GM12878 (cell line): ENCODE results near the gene TMEM255B. TPM values are rescaled to one million over a fixed set of nuclear protein-coding genes. Genes with fewer than 3 reads are reported as not detected.

Source experiments
- ATAC-seq: fragments of 200-7000 bp; cut with Tn5 transposase; 3 replicates; pipeline ENCODE4 v1.9.1; 2020; ENCODE audit warnings: mild to moderate bottlenecking, moderate library complexity
- BruUV-seq: library from RNA; stranded (reverse); fragments of 400-500 nt; replicated peaks from 2 replicates; lab custom pipeline; 2021; lab: Mats Ljungman, UMichigan
- CTCF ChIA-PET: fragments of 300-600 bp; sonication (Branson Sonifier 250); formaldehyde crosslinking; extraction: SDS; loops from one replicate; lab custom pipeline; 2021; ENCODE audit warnings: inconsistent platforms; lab: Yijun Ruan, JAX
- POLR2A ChIA-PET: fragments of 350-600 bp; formaldehyde crosslinking; extraction: SDS; loops from one replicate; lab custom pipeline; 2021; ENCODE audit warnings: inconsistent platforms; lab: Charles Lee
- RAD21 ChIA-PET: fragments of 300-600 bp; sonication (Branson Sonifier 250); formaldehyde crosslinking; loops from one replicate; lab custom pipeline; 2023; ENCODE audit warnings: antibody characterized with exemption; ENCODE audit not compliant: unreplicated experiment; lab: Charles Lee
- SMC1A ChIA-PET: fragments of 300-600 bp; sonication (Branson Sonifier 250); formaldehyde crosslinking; loops from one replicate; lab custom pipeline; 2023; ENCODE audit not compliant: unreplicated experiment, uncharacterized antibody; lab: Charles Lee
- DNase-seq: peaks from one replicate; pipeline ENCODE4 v3.0.0-alpha.2; 2011; ENCODE audit warnings: low read depth, low spot score
- FAIRE-seq: peaks from 3 replicates; lab custom pipeline; 2011; peaks lifted over from hg19 to GRCh38; lab: Jason Lieb, UNC
- H2AFZ ChIP-seq: 2 replicates; pipeline ENCODE4 v1.6.0; 2011; ENCODE audit warnings: low read depth, low read length, control low read depth; ENCODE audit not compliant: control insufficient read depth
- H3K27ac ChIP-seq: 2 replicates; pipeline ENCODE4 v1.5.1; 2011; ENCODE audit warnings: control low read depth; ENCODE audit not compliant: control insufficient read depth, insufficient read depth
- H3K27me3 ChIP-seq, 2 experiments: replicated peaks in 1 of 2; 2 replicates each; pipeline versions ENCODE4 v1.6.0 to v1.6.1; 2011; ENCODE audit warnings: low read length in 1 of 2; ENCODE audit not compliant: control insufficient read depth in 2 of 2, insufficient read depth in 2 of 2
- H3K36me3 ChIP-seq, 2 experiments: 2 replicates each; pipeline ENCODE4 v1.5.1; 2011; ENCODE audit warnings: low read length in 1 of 2; ENCODE audit not compliant: control insufficient read depth in 2 of 2, insufficient read depth in 2 of 2
- H3K4me1 ChIP-seq: 2 replicates; pipeline ENCODE4 v1.6.1; 2011; ENCODE audit warnings: mild to moderate bottlenecking, low read length, moderate library complexity, mixed read lengths; ENCODE audit not compliant: control insufficient read depth, insufficient read depth
- H3K4me2 ChIP-seq: 2 replicates; pipeline ENCODE4 v1.6.0; 2011; ENCODE audit warnings: control low read depth; ENCODE audit not compliant: control insufficient read depth, insufficient read depth
- H3K4me3 ChIP-seq: fragments of 200-600 bp; sonication (generic); 2 replicates; pipeline ENCODE4 v1.5.1; 2016
- H3K79me2 ChIP-seq: 2 replicates; pipeline ENCODE4 v1.6.0; 2011; ENCODE audit warnings: low read length; ENCODE audit not compliant: control insufficient read depth, insufficient read depth
- H3K9ac ChIP-seq: 2 replicates; pipeline ENCODE4 v1.8.0; 2011; ENCODE audit warnings: low read length, control low read depth, mixed read lengths; ENCODE audit not compliant: control insufficient read depth, insufficient read depth
- H3K9me3 ChIP-seq: replicated peaks from 3 replicates; pipeline ENCODE4 v1.5.1; 2011; ENCODE audit warnings: mild to moderate bottlenecking, low read length; ENCODE audit not compliant: control insufficient read depth, insufficient read depth
- H4K20me1 ChIP-seq: 2 replicates; pipeline ENCODE4 v1.6.0; 2011; ENCODE audit not compliant: control insufficient read depth, insufficient read depth
- BACH1 ChIP-seq: fragments of 450-650 bp; IDR thresholded peaks from 2 replicates; pipeline ENCODE4 v1.6.1; 2017; ENCODE audit warnings: mild to moderate bottlenecking, borderline replicate concordance
- HDAC6 ChIP-seq: fragments of 200-600 bp; sonication (generic); IDR thresholded peaks from one replicate; pipeline ENCODE4 v1.8.0; 2017; ENCODE audit warnings: antibody characterized with exemption; ENCODE audit not compliant: unreplicated experiment
- KLF5 ChIP-seq: fragments of 450-650 bp; IDR thresholded peaks from 2 replicates; pipeline ENCODE4 v1.6.1; 2014; ENCODE audit warnings: mild to moderate bottlenecking; ENCODE audit not compliant: partially characterized antibody
- MEF2B ChIP-seq: fragments of 450-650 bp; IDR thresholded peaks from 2 replicates; pipeline ENCODE4 v1.6.1; 2018; ENCODE audit warnings: mild to moderate bottlenecking, moderate library complexity; ENCODE audit not compliant: partially characterized antibody, poor library complexity, severe bottlenecking
- MYC ChIP-seq: IDR thresholded peaks from 2 replicates; pipeline ENCODE4 v1.6.1; 2011; ENCODE audit warnings: mild to moderate bottlenecking, low read length, moderate library complexity, inconsistent platforms; ENCODE audit not compliant: insufficient read depth, insufficient replicate concordance, insufficient read length, severe bottlenecking
- NR2F1 ChIP-seq: fragments of 450-650 bp; conservative IDR thresholded peaks from 2 replicates; pipeline ENCODE4 v1.6.1; 2017; ENCODE audit warnings: mild to moderate bottlenecking
- PKNOX1 ChIP-seq: fragments of 450-650 bp; IDR thresholded peaks from 2 replicates; pipeline ENCODE4 v1.6.1; 2016; ENCODE audit warnings: mild to moderate bottlenecking
- RFX5 ChIP-seq: IDR thresholded peaks from 2 replicates; pipeline ENCODE4 v1.6.1; 2011; ENCODE audit warnings: low read depth, low read length, improper control_type of control experiment
- YBX1 ChIP-seq: fragments of 450-650 bp; IDR thresholded peaks from 2 replicates; pipeline ENCODE4 v1.6.1; 2016; ENCODE audit warnings: antibody characterized with exemption
- WGBS: methylation state at CpG from one replicate; pipeline ENCODE4 v1.1.6; 2016; ENCODE audit warnings: low lambda C conversion rate; ENCODE audit not compliant: insufficient replicate concordance, insufficient coverage; ENCODE audit errors: missing lambda C conversion rate; 5-methylcytosine and 5-hydroxymethylcytosine counted together
- in situ Hi-C: fragments of 300-500 bp; cut with MboI; formaldehyde crosslinking; loops from 9 replicates; pipeline ENCODE4 v1.14.3; 2018; ENCODE audit warnings: mixed read lengths
- intact Hi-C: fragments of 100-400 bp; cut with micrococcal nuclease; formaldehyde crosslinking; loops from one replicate; pipeline ENCODE4 v1.14.2; 2022; ENCODE audit not compliant: unreplicated experiment
- polyA plus RNA-seq, 11 experiments: library from polyadenylated mRNA; depleted of rRNA in 4 of 11; unstranded in 6 of 11; stranded (reverse) in 5 of 11; fragments of >200 nt; fragmentation: Nextera tagmentation in 4 of 11; fragmentation: Illumina TruSeq in 1 of 11; extraction: Ambion mirVana in 4 of 11; extraction: Trizol in 1 of 11; gene quantifications; 1 replicate in 1 of 11; 2 replicates in 10 of 11; pipeline versions ENCODE4 v1.2.1 to v1.2.3, GENCODE V29; 2011 to 2016; ENCODE audit warnings: inconsistent platforms in 2 of 11, missing spikeins in 2 of 11, low read depth in 1 of 11
- total RNA-seq, 4 experiments: library from RNA; depleted of rRNA in 3 of 4; stranded (reverse); fragments of >200 nt in 3 of 4; fragmentation: Illumina TruSeq in 1 of 4; extraction: Trizol in 1 of 4; gene quantifications; 2 replicates each; pipeline versions ENCODE4 v1.2.1 to v1.2.3, GENCODE V29; 2013 to 2021
- TF ChIP-seq, protein P1 (sequence below): IDR thresholded peaks from 2 replicates; pipeline ENCODE4 v1.6.1; 2012; ENCODE audit warnings: low read depth, low read length, improper control_type of control experiment
- TF ChIP-seq, protein P2 (sequence below): IDR thresholded peaks from 2 replicates; pipeline ENCODE4 v1.6.1; 2011; ENCODE audit warnings: mild to moderate bottlenecking, low read depth, low read length, moderate library complexity; ENCODE audit not compliant: insufficient replicate concordance
- TF ChIP-seq, protein P3 (sequence below): fragments of 450-650 bp; IDR thresholded peaks from 2 replicates; pipeline ENCODE4 v1.6.1; 2017; ENCODE audit warnings: borderline replicate concordance
- TF ChIP-seq, protein P4 (sequence below): fragments of 450-650 bp; formaldehyde crosslinking; IDR thresholded peaks from 2 replicates; pipeline ENCODE4 v1.5.0; 2022; ENCODE audit warnings: mild to moderate bottlenecking, missing genetic modification characterization
- TF ChIP-seq, protein P5 (sequence below): IDR thresholded peaks from 2 replicates; pipeline ENCODE4 v1.6.1; 2011; ENCODE audit warnings: borderline replicate concordance, low read depth, mild to moderate bottlenecking, moderate library complexity, low read length; ENCODE audit not compliant: insufficient read depth, poor library complexity, severe bottlenecking

TMEM255B gene
- total and polyA plus RNA-seq, 10 of the 15 experiments (the other 5 are each of a cell fraction or from before 2014, with no cell fraction given): 0.04 to 0.62 (median 0.13) TPM; not detected in 3

GRCh38 chr13:113746671-113747070 lies 12.4 kb upstream of the TMEM255B start:
- Histone ChIP-seq H3K4me2 (no peak overlapping the region), H3K27me3 (no peaks in the 10 kb centered on the region), H3K79me2 (no peaks in the 10 kb centered on the region), H4K20me1 (no peaks in the 10 kb centered on the region), H3K4me1 (no peaks in the 10 kb centered on the region), H3K27ac (no peak overlapping the region), H2AFZ (no peak overlapping the region), H3K9me3 (no peaks in the 10 kb centered on the region; the same call in 2 of the 3 replicates), H3K9ac (no peak overlapping the region), H3K36me3 (no peaks in the 10 kb centered on the region), H3K4me3 (no peak overlapping the region)
- DNase-seq (no peak), ATAC-seq (no peak), FAIRE-seq (no peak)
- ChIA-PET POLR2A (no interaction called here), CTCF (no interaction called here), RAD21 (no interaction called here), SMC1A (no interaction called here)
- in situ Hi-C loops: no loop called here
- WGBS: 50% methylated on average over 12 of the region's 12 CpGs
- intact Hi-C loops: no loop called here
- no TSS peak for BruUV-seq
- TF ChIP-seq, protein P1, sequence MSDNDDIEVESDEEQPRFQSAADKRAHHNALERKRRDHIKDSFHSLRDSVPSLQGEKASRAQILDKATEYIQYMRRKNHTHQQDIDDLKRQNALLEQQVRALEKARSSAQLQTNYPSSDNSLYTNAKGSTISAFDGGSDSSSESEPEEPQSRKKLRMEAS: no peak
- TF ChIP-seq KLF5: no peak
- TF ChIP-seq, protein P2, sequence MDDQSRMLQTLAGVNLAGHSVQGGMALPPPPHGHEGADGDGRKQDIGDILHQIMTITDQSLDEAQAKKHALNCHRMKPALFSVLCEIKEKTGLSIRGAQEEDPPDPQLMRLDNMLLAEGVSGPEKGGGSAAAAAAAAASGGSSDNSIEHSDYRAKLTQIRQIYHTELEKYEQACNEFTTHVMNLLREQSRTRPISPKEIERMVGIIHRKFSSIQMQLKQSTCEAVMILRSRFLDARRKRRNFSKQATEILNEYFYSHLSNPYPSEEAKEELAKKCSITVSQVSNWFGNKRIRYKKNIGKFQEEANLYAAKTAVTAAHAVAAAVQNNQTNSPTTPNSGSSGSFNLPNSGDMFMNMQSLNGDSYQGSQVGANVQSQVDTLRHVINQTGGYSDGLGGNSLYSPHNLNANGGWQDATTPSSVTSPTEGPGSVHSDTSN: no peak
- no peak for TF ChIP-seq MYC
- TF ChIP-seq BACH1: no peak
- no peak for TF ChIP-seq PKNOX1
- TF ChIP-seq, protein P3, sequence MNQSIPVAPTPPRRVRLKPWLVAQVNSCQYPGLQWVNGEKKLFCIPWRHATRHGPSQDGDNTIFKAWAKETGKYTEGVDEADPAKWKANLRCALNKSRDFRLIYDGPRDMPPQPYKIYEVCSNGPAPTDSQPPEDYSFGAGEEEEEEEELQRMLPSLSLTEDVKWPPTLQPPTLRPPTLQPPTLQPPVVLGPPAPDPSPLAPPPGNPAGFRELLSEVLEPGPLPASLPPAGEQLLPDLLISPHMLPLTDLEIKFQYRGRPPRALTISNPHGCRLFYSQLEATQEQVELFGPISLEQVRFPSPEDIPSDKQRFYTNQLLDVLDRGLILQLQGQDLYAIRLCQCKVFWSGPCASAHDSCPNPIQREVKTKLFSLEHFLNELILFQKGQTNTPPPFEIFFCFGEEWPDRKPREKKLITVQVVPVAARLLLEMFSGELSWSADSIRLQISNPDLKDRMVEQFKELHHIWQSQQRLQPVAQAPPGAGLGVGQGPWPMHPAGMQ: no peak
- TF ChIP-seq, protein P4, sequence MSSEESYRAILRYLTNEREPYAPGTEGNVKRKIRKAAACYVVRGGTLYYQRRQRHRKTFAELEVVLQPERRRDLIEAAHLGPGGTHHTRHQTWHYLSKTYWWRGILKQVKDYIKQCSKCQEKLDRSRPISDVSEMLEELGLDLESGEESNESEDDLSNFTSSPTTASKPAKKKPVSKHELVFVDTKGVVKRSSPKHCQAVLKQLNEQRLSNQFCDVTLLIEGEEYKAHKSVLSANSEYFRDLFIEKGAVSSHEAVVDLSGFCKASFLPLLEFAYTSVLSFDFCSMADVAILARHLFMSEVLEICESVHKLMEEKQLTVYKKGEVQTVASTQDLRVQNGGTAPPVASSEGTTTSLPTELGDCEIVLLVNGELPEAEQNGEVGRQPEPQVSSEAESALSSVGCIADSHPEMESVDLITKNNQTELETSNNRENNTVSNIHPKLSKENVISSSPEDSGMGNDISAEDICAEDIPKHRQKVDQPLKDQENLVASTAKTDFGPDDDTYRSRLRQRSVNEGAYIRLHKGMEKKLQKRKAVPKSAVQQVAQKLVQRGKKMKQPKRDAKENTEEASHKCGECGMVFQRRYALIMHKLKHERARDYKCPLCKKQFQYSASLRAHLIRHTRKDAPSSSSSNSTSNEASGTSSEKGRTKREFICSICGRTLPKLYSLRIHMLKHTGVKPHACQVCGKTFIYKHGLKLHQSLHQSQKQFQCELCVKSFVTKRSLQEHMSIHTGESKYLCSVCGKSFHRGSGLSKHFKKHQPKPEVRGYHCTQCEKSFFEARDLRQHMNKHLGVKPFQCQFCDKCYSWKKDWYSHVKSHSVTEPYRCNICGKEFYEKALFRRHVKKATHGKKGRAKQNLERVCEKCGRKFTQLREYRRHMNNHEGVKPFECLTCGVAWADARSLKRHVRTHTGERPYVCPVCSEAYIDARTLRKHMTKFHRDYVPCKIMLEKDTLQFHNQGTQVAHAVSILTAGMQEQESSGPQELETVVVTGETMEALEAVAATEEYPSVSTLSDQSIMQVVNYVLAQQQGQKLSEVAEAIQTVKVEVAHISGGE: no peak
- TF ChIP-seq MEF2B: no peak
- no peak for TF ChIP-seq YBX1
- no peak for TF ChIP-seq HDAC6
- TF ChIP-seq, protein P5, sequence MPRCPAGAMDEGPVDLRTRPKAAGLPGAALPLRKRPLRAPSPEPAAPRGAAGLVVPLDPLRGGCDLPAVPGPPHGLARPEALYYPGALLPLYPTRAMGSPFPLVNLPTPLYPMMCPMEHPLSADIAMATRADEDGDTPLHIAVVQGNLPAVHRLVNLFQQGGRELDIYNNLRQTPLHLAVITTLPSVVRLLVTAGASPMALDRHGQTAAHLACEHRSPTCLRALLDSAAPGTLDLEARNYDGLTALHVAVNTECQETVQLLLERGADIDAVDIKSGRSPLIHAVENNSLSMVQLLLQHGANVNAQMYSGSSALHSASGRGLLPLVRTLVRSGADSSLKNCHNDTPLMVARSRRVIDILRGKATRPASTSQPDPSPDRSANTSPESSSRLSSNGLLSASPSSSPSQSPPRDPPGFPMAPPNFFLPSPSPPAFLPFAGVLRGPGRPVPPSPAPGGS: no peak
- no peak for TF ChIP-seq RFX5
- TF ChIP-seq NR2F1: no peak
